SH-SY5Y (cell line): ENCODE measurements around the gene GSTM5.

ENCODE experiments used
- GATA2 ChIP-seq: IDR thresholded peaks from 2 replicates; pipeline ENCODE4 v1.6.1; 2011; ENCODE audit warnings: mild to moderate bottlenecking, low read depth, low read length
- GATA3 ChIP-seq: IDR thresholded peaks from 2 replicates; pipeline ENCODE4 v1.6.1; 2011; ENCODE audit warnings: low read depth, mild to moderate bottlenecking, low read length, moderate library complexity

- TF ChIP-seq GATA2 (no peak), GATA3 (no peak)
Measured at GRCh38 chr1:109764561-109765482, 52.8 kb downstream of the GSTM5 start.
